OCI-LY1 (cell line): ENCODE results near the gene MTNR1A.

Experiments used
- CTCF ChIP-seq: fragments of 200-600 bp; sonication (generic), shearing (Covaris generic); IDR thresholded peaks from 2 replicates; pipeline ENCODE4 v1.5.1; 2017; ENCODE audit warnings: mild to moderate bottlenecking, antibody characterized with exemption, low read length, moderate library complexity, mixed read lengths
- EZH2 ChIP-seq: fragments of 200-600 bp; sonication (generic), shearing (Covaris generic); IDR thresholded peaks from 2 replicates; pipeline ENCODE4 v1.8.0; 2017; ENCODE audit warnings: borderline replicate concordance, mixed run types, mild to moderate bottlenecking, antibody characterized with exemption, low read length, moderate library complexity, mixed read lengths

GRCh38 chr4:186534056-186534455, 21.3 kb downstream of the MTNR1A start:
- no peak for TF ChIP-seq CTCF
- TF ChIP-seq EZH2 = no peak
